Activated CD8-positive, alpha-beta memory T cell treated with anti-CD3 and anti-CD28 coated beads for 1 hour (primary cell): Measurements from ENCODE around the gene GCHFR.

Source experiments
- DNase-seq, 2 donors: peaks; one replicate each; pipeline ENCODE4 v3.0.0-alpha.2; 2020; ENCODE audit warnings: low read depth in 1 of 2; ENCODE audit errors: extremely low read depth in 1 of 2

GCHFR gene

GRCh38 chr15:40808861-40809450 is 45.1 kb downstream of the GCHFR start:
- DNase-seq = no peak

GRCh38 chr15:40812721-40813425 is 49.0 kb downstream of the GCHFR start:
- DNase-seq = no peak

- DNase-seq = no peak
These were observed 51.3 kb downstream of the GCHFR start for GRCh38 chr15:40815042-40815698.
